GM23338 (cell line): Measurements from ENCODE around the gene HOXA5.

ENCODE experiments used
- EZH2 ChIP-seq: fragments of 200-600 bp; sonication (generic); IDR thresholded peaks from one replicate; pipeline ENCODE4 v1.8.0; 2017; ENCODE audit warnings: antibody characterized with exemption, mild to moderate bottlenecking, low read depth; ENCODE audit not compliant: unreplicated experiment
- EZH2phosphoT487 ChIP-seq: fragments of 200-600 bp; sonication (generic); IDR thresholded peaks from one replicate; pipeline ENCODE4 v1.8.1; 2018; ENCODE audit warnings: antibody characterized with exemption; ENCODE audit not compliant: unreplicated experiment
- POLR2AphosphoS5 ChIP-seq: IDR thresholded peaks from 2 replicates; pipeline ENCODE4 v1.6.1; 2016; ENCODE audit warnings: antibody characterized with exemption, low read depth
- REST ChIP-seq: IDR thresholded peaks from one replicate; pipeline ENCODE4 v1.6.1; 2018; ENCODE audit warnings: antibody characterized with exemption; ENCODE audit not compliant: unreplicated experiment
- ZNF114 ChIP-seq: fragments of 250-450 bp; sonication (Bioruptor Pico); IDR thresholded peaks from 2 replicates; pipeline ENCODE4 v1.5.0; 2020; ENCODE audit warnings: mild to moderate bottlenecking, moderate library complexity
- ZNF331 ChIP-seq: fragments of 250-450 bp; sonication (Bioruptor Pico); IDR thresholded peaks from 2 replicates; pipeline ENCODE4 v1.5.0; 2020; ENCODE audit warnings: low read depth, mild to moderate bottlenecking, moderate library complexity
- TF ChIP-seq, protein P1 (sequence below), 2 experiments: fragments of 200-600 bp in 1 of 2; sonication (generic) in 1 of 2; conservative IDR thresholded peaks; 2 replicates each; pipeline versions ENCODE4 v1.5.1 to v1.6.1; 2016 to 2017; ENCODE audit warnings: antibody characterized with exemption in 2 of 2, low read depth in 2 of 2, mild to moderate bottlenecking in 2 of 2, moderate library complexity in 1 of 2

DNA sequence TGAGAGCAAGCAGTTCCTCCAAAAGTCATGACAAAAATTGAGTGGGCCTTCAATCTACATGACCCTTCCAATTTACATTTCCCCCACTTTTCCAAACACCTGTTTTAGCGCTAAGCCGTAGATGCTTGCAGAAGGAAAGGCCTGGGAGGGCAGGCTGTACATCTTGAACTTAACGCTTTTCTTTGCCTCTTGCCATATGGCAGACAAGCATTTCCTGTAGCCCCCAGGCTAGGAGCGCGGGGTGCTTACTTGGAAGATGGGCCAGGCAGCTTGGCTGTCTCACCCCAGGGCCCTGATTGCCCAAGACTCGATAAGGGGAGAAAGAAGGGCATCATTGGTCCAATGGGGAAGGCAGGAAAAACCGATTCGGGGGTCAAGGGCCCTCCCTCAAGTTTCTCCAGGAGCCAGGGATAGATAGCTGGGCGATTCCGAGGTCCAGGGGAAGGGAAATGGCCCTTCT, 28.9 kb upstream of the HOXA5 start:
- TF ChIP-seq, protein P1, sequence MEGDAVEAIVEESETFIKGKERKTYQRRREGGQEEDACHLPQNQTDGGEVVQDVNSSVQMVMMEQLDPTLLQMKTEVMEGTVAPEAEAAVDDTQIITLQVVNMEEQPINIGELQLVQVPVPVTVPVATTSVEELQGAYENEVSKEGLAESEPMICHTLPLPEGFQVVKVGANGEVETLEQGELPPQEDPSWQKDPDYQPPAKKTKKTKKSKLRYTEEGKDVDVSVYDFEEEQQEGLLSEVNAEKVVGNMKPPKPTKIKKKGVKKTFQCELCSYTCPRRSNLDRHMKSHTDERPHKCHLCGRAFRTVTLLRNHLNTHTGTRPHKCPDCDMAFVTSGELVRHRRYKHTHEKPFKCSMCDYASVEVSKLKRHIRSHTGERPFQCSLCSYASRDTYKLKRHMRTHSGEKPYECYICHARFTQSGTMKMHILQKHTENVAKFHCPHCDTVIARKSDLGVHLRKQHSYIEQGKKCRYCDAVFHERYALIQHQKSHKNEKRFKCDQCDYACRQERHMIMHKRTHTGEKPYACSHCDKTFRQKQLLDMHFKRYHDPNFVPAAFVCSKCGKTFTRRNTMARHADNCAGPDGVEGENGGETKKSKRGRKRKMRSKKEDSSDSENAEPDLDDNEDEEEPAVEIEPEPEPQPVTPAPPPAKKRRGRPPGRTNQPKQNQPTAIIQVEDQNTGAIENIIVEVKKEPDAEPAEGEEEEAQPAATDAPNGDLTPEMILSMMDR (conservative IDR thresholded peaks at IDR 0.05; ENCODE audit: low read depth in 2 of 2), result no peak
- TF ChIP-seq POLR2AphosphoS5 (no peak), EZH2 (peak; percentile 70), REST (no peak), ZNF331 (CRISPR knock-in tag) (no peak), ZNF114 (CRISPR knock-in tag) (no peak), EZH2phosphoT487 (peak; percentile 58)
